Measurements from ENCODE around the gene MRPS26. TPM values are rescaled to one million over a fixed set of nuclear protein-coding genes. Genes with fewer than 3 reads are reported as not detected.

Gene MRPS26
- total RNA-seq, 2 donors from 2014 or later, result 75.8 to 129 TPM

- intact Hi-C loops (cut with DNase I), result no loop called here
- TF ChIP-seq POLR2A (IDR thresholded peaks at IDR 0.05) (no peak), POLR2AphosphoS5 (IDR thresholded peaks at IDR 0.05) (no peak)
- TF ChIP-seq, protein P1, sequence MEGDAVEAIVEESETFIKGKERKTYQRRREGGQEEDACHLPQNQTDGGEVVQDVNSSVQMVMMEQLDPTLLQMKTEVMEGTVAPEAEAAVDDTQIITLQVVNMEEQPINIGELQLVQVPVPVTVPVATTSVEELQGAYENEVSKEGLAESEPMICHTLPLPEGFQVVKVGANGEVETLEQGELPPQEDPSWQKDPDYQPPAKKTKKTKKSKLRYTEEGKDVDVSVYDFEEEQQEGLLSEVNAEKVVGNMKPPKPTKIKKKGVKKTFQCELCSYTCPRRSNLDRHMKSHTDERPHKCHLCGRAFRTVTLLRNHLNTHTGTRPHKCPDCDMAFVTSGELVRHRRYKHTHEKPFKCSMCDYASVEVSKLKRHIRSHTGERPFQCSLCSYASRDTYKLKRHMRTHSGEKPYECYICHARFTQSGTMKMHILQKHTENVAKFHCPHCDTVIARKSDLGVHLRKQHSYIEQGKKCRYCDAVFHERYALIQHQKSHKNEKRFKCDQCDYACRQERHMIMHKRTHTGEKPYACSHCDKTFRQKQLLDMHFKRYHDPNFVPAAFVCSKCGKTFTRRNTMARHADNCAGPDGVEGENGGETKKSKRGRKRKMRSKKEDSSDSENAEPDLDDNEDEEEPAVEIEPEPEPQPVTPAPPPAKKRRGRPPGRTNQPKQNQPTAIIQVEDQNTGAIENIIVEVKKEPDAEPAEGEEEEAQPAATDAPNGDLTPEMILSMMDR (IDR thresholded peaks at IDR 0.05), result no peak
- no peak for DNase-seq (ENCODE audit: low spot score)
- Histone ChIP-seq H3K9me3 (no peaks in the 10 kb centered on the region), H3K4me3 (no peak overlapping the region), H3K27ac (no peak overlapping the region), H3K4me1 (replicated peaks) (no peaks in the 10 kb centered on the region), H3K36me3 (peaks cover 3 to 9% of the 10 kb centered on the region in 2 donors), H3K27me3 (replicated peaks; ENCODE audit: insufficient read depth) (no peaks in the 10 kb centered on the region)
- WGBS, result 75% methylated on average over 8 of the region's 8 CpGs
Measured at GRCh38 chr20:3032624-3033023, 13.2 kb upstream of the MRPS26 start.

GRCh38 chr20:3037654-3038053 lies 8.2 kb upstream of the MRPS26 start:
- DNase-seq (ENCODE audit: low spot score), result no peak
- no peak overlapping the region for H3K27ac ChIP-seq
- H3K27me3 ChIP-seq (replicated peaks; ENCODE audit: insufficient read depth), result no peaks in the 10 kb centered on the region
- intact Hi-C loops (cut with DNase I), result no loop called here
- peaks cover 5% of the 10 kb centered on the region for H3K4me1 ChIP-seq (replicated peaks)
- TF ChIP-seq, protein P1 (IDR thresholded peaks at IDR 0.05), result no peak
- TF ChIP-seq POLR2A (IDR thresholded peaks at IDR 0.05) (no peak), POLR2AphosphoS5 (IDR thresholded peaks at IDR 0.05) (no peak)
- no peak overlapping the region for H3K4me3 ChIP-seq
- H3K9me3 ChIP-seq, result no peaks in the 10 kb centered on the region
- 83% methylated on average over 3 of the region's 3 CpGs for WGBS
- peaks cover 3 to 12% of the 10 kb centered on the region in 2 donors for H3K36me3 ChIP-seq

DNA sequence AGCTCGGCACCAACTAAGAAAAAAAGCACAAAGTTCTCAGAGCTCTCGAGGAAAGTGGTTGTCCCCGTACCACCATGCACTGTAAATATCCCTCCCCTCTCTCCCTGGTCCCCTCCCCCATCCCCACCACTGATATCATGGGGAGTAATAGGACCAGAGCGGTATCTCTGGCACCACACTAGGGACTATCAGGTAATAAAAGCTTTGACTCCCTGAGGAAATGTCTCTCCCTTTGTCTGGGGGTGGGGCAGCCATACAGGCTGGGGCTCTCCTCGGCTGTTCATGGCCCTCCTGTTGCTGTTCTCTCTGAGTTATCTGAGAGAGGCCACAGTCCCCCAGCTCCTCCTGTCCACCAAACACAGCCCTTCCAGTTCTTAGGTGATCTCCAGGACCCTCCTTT lies 7.4 kb upstream of the MRPS26 start:
- no peak for DNase-seq (ENCODE audit: low spot score)
- Histone ChIP-seq H3K27me3 (replicated peaks; ENCODE audit: insufficient read depth) (no peaks in the 10 kb centered on the region), H3K9me3 (no peaks in the 10 kb centered on the region), H3K27ac (no peak overlapping the region), H3K36me3 (peaks cover 3 to 12% of the 10 kb centered on the region in 2 donors), H3K4me1 (replicated peaks) (peaks cover 5% of the 10 kb centered on the region), H3K4me3 (no peak overlapping the region)
- TF ChIP-seq, protein P1 (IDR thresholded peaks at IDR 0.05), result no peak
- TF ChIP-seq POLR2AphosphoS5 (IDR thresholded peaks at IDR 0.05), result no peak
- no peak for TF ChIP-seq POLR2A (IDR thresholded peaks at IDR 0.05)
- intact Hi-C loops (cut with DNase I), result no loop called here
- WGBS, result 57% methylated on average over 5 of the region's 5 CpGs

GRCh38 chr20:3039426-3039825 lies 6.4 kb upstream of the MRPS26 start:
- WGBS, result 75% methylated on average over 4 of the region's 4 CpGs
- Histone ChIP-seq H3K36me3 (peaks cover 3 to 12% of the 10 kb centered on the region in 2 donors), H3K4me1 (replicated peaks) (peaks cover 5% of the 10 kb centered on the region), H3K27me3 (replicated peaks; ENCODE audit: insufficient read depth) (no peaks in the 10 kb centered on the region), H3K27ac (no peak overlapping the region), H3K4me3 (no peak overlapping the region), H3K9me3 (no peaks in the 10 kb centered on the region)
- intact Hi-C loops (cut with DNase I), result no loop called here
- TF ChIP-seq POLR2A (IDR thresholded peaks at IDR 0.05) (no peak), POLR2AphosphoS5 (IDR thresholded peaks at IDR 0.05) (no peak)
- TF ChIP-seq, protein P1 (IDR thresholded peaks at IDR 0.05), result no peak
- no peak for DNase-seq (ENCODE audit: low spot score)

DNA sequence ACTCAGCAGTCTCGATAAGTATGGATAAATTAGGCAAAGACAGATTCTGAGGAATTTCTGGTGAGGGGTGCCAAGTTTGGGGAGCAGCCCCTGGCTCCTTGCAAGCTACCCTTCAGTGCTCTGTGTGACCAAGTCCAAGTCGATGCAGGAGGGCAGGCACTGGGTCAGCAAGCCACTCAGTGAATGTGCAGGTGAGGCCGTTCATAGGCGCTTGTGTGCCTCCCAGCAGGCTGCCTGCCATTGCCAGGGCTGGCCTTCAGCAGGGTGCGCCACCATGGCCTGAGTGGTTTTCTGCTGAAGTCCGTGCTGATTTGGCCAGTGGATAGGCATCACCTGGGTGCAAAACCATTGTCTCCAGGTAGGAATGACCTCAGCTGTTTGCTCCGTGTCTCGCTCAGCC lies 5.8 kb upstream of the MRPS26 start:
- peaks cover 5% of the 10 kb centered on the region for H3K4me1 ChIP-seq (replicated peaks)
- peaks cover 3 to 12% of the 10 kb centered on the region in 2 donors for H3K36me3 ChIP-seq
- H3K4me3 ChIP-seq, result no peak overlapping the region
- intact Hi-C loops (cut with DNase I), result no loop called here
- no peak for DNase-seq (ENCODE audit: low spot score)
- 92% methylated on average over 8 of the region's 8 CpGs for WGBS
- no peaks in the 10 kb centered on the region for H3K27me3 ChIP-seq (replicated peaks; ENCODE audit: insufficient read depth)
- H3K27ac ChIP-seq, result no peak overlapping the region
- TF ChIP-seq, protein P1 (IDR thresholded peaks at IDR 0.05), result no peak
- TF ChIP-seq POLR2AphosphoS5 (IDR thresholded peaks at IDR 0.05), result no peak
- no peak for TF ChIP-seq POLR2A (IDR thresholded peaks at IDR 0.05)
- H3K9me3 ChIP-seq, result no peaks in the 10 kb centered on the region

Measured in prostate gland (tissue), 2 donors.